ENCODE data around the gene EN2.

Gene EN2

DNA sequence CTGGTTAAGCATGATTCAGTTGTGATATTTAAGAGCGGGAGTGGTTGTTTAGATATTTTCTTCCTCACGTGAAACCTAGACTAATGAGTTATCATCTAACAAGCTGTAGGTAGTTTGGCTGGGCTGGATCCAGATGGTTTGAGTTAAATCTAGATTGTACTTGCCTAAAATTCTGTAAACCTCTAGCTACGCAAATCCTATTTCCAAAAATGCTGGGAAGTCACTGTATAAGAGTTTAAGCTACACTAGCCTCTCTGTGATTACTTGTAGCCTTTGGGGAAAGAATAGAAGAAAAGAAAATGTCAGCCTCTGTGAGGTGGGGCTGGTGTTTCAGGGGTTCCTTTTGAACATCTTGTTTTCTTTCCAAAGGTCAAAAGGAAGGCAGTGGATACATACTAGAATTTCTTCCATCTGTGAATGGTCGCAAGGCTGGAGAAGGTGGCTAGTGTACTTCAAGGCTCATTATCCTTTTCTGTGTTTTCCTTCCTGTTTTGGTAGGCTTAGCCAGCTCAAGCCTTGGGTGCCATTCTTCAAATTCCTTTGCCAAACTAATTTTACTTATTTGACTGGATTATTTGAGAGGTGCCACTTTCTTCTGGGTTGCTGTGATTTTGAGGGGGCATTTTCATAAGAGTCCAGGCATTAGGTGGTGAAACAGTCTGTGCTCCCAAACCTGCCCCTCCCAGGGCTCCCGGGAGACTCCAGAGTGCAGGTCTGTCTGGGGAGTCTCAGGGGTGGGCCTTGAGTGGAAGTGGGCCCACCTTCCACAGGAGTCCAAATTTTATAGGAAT is 5.2 kb upstream of the EN2 start:
- FAIRE-seq: no peak
- TF ChIP-seq, protein P1, sequence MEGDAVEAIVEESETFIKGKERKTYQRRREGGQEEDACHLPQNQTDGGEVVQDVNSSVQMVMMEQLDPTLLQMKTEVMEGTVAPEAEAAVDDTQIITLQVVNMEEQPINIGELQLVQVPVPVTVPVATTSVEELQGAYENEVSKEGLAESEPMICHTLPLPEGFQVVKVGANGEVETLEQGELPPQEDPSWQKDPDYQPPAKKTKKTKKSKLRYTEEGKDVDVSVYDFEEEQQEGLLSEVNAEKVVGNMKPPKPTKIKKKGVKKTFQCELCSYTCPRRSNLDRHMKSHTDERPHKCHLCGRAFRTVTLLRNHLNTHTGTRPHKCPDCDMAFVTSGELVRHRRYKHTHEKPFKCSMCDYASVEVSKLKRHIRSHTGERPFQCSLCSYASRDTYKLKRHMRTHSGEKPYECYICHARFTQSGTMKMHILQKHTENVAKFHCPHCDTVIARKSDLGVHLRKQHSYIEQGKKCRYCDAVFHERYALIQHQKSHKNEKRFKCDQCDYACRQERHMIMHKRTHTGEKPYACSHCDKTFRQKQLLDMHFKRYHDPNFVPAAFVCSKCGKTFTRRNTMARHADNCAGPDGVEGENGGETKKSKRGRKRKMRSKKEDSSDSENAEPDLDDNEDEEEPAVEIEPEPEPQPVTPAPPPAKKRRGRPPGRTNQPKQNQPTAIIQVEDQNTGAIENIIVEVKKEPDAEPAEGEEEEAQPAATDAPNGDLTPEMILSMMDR (IDR thresholded peaks at IDR 0.05; ENCODE audit: insufficient read depth, missing control alignments): no peak
- no peak for DNase-seq (ENCODE audit: insufficient read length, low spot score)

DNA sequence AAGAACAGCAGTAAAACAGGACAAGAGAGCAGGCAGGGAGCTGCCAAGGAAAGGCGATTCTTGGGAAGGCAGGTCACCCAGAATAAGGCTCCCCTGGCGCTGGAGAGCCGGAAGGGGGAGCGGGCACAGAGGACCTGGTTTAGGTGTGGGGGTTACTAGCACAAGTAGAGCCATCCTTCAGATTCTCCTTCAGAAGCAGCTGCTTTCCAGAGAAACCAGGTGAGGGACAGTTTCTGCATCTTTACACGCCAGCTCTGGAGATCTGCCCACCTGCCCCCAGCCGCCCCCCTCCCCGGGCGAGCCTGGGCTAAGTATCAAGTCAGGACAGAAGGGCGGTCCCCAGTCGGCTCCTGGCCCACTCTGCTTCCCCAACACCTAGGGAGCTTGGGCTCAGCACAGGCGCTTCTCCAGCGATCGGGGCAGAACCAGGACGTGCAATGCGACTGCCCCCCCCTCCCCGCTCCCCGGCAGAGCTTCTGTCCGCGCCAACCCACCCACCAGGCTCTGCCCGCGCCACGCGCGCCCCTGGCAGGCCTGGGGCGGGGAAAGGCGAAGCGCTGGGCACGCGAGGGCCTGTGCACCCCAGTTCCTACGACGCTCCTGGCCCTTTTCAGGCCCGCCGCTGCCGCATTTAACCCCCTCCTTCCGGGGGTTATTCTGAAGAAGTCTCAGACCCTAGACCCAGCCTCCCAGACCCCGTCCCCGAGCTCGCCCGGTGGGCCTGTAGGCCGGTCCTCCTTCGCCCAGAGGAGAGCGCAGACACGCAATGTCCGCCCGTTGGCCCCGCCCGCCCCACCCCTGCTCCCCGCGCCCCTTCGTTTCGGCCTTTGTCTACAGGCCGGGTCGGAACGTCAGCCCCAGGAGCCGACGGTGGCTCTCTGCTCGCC is 4.4 kb upstream of the EN2 start:
- no peak for FAIRE-seq
- TF ChIP-seq, protein P1 (IDR thresholded peaks at IDR 0.05; ENCODE audit: insufficient read depth, missing control alignments): no peak

DNA sequence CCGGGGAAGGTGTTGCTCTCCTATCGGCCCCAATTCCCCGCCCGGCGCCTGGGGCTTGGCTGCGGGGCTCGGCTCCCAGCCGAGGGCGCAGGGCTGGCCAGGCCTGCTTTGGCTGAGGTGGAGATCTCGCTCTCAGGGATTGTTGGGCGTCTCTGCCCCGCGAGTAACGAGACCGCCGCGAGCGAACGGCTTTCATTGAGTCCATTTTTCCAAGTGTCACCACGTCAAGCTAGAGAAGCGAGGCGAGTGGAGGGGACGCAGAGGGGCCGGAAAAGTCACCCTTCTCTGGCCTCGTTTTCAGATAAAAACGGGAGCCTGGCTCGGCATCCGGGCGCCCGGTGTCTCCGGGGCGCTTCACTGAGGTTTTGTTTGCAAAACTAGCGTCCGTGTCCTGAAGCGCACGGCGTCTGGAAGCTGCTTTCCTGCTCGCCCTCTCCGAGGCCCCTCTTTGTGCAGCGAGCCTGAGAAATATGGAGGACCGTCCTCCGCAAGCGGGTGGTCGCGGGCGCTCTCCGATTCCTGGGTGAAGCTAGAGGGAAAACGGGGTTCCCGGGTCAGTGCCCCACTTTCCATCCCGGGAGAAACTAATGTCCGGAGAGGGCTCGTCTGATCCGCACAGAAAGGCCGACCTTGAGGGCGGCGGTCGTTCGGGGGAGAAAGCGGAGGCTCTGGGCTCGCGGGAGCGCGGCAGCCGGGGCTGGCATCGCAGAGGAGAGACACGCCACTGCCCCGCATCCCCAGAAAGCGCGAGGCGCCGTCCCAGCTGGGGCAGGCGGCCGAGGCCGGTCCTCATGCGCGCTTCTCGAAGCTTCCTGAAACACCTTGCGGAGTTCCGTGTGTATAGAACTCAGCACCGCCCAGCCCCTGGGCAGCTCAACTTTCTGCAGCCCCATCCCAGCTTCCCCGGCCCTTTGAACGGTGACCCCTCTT is 3.5 kb upstream of the EN2 start:
- TF ChIP-seq, protein P1 (IDR thresholded peaks at IDR 0.05; ENCODE audit: insufficient read depth, missing control alignments): no peak
- DNase-seq (ENCODE audit: insufficient read length, low spot score) (no peak), FAIRE-seq (no peak)

More for the DNA sequence above, 4.4 kb upstream of the EN2 start:
- no peak for DNase-seq (ENCODE audit: insufficient read length, low spot score)

DNA sequence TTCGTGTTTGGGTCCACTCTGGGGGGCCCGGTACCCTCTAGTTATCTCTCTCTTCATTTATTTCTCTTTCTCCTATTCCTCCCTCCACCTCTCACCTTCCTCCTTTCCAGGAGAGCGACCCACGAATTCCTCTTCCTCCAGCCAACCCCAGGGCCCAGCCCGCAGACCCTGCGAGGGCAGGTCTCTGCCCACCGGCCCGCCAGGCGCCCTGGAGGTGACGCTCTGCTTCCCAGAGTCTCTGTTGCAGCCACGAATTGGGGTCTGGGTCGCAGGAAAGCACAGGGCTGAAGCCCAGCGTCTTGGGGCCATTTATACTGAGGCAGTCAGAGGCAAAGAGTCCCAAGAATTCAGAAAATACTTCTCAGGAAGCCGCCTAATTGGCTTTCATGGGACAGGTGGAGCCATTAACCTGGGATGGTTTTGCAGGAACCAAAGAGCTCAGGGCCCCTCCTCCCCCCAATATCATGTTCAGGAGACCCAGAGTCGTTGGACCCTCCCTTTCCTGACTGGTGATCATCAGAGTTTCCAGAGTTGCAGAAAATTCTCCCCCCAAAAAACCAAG is 2.7 kb upstream of the EN2 start:
- DNase-seq (ENCODE audit: insufficient read length, low spot score) (no peak), FAIRE-seq (no peak)
- TF ChIP-seq, protein P1 (IDR thresholded peaks at IDR 0.05; ENCODE audit: insufficient read depth, missing control alignments): no peak

DNA sequence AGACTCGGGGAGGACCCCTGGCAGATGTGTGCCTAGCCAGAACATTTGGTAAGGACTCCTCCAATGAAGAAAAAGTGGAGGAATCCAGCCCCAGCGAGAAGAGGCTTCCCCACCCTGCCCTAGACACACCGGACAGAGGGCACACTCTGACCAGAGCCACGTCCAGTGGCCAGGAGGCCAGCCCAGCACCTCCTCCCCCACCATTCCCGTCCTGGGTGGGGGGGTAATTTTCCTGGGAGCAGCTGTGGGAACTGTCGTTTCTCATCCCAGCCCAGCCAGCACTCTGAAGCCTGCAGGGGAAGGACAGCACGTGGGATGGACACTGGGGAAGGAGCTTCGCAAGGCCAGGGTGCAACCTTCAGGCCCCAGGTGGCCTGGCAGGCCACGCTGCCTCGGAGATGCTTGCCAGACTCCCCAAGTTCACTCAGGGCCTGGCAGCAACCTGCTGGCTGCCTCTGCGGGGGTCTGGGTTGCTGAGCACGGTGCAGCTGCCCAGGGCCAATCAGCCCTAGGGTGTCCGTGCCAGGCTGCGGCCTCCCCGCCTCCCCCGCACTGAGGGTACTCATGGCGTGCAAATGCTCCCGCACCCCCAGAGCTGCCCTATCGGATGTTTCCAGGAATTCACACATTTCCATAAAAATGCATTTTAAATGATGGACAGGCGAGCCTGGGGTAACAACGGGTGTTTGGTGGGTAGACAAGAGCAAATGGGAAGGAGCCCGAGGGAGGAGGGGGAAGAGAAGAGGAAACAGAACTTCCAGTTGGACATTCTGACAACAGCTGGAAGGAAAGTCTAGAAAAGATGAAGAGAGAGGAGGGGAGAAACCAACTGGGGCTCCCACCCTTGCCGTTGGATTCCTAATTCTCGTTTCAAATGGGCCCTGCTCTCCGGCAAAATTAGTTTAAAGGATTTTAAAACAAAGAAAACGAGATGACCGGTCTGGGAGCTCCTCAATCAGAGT is 1.9 kb upstream of the EN2 start:
- TF ChIP-seq, protein P1 (IDR thresholded peaks at IDR 0.05; ENCODE audit: insufficient read depth, missing control alignments): no peak
- DNase-seq (ENCODE audit: insufficient read length, low spot score) (peak; percentile 29), FAIRE-seq (no peak)

Data from D721Med (cell line).